Kidney (tissue), 14 donors: ENCODE results near the gene NRXN3. TPM values are rescaled to one million over a fixed set of nuclear protein-coding genes. Genes with fewer than 3 reads are reported as not detected.

Source experiments
- DNase-seq, 5 donors: peaks; one replicate each; pipeline ENCODE4 v3.0.0-alpha.2; 2013 to 2020
- FAIRE-seq: peaks from 2 replicates; lab custom pipeline; 2012; peaks lifted over from hg19 to GRCh38; lab: Jason Lieb, UNC
- H3K27ac ChIP-seq, 2 donors: one replicate each; pipeline ENCODE4 v1.7.0; 2013; ENCODE audit warnings: low read depth in 2 of 2, low read length in 2 of 2, inconsistent platforms in 1 of 2
- H3K27me3 ChIP-seq: one replicate; pipeline ENCODE4 v1.7.1; 2013; ENCODE audit warnings: low read length, inconsistent platforms; ENCODE audit not compliant: control insufficient read depth, insufficient read depth
- H3K36me3 ChIP-seq, 3 donors: one replicate each; pipeline versions ENCODE4 v1.7.0 to v1.7.1; 2013; ENCODE audit warnings: low read length in 3 of 3, control low read depth in 1 of 3, inconsistent platforms in 1 of 3; ENCODE audit not compliant: insufficient read depth in 3 of 3, control insufficient read depth in 2 of 3
- H3K4me1 ChIP-seq, 3 donors: one replicate each; pipeline versions ENCODE4 v1.7.0 to v1.7.1; 2013; ENCODE audit warnings: low read length in 3 of 3, inconsistent platforms in 1 of 3, low read depth in 1 of 3; ENCODE audit not compliant: control insufficient read depth in 2 of 3, insufficient read depth in 2 of 3
- H3K4me3 ChIP-seq, 3 donors: one replicate each; pipeline versions ENCODE4 v1.7.0 to v1.8.1; 2013; ENCODE audit warnings: low read length in 3 of 3, control low read depth in 1 of 3, inconsistent platforms in 1 of 3
- H3K9ac ChIP-seq, 3 donors: one replicate each; pipeline versions ENCODE4 v1.7.0 to v1.7.1; 2013; ENCODE audit warnings: low read length in 3 of 3, control low read depth in 1 of 3, inconsistent platforms in 1 of 3
- H3K9me3 ChIP-seq, 3 donors: one replicate each; pipeline versions ENCODE4 v1.7.0 to v1.7.1; 2013; ENCODE audit warnings: low read length in 3 of 3, control low read depth in 1 of 3, inconsistent platforms in 1 of 3; ENCODE audit not compliant: control insufficient read depth in 2 of 3, insufficient read depth in 1 of 3
- intact Hi-C: fragments of 100-400 bp; cut with DNase I; formaldehyde crosslinking; loops from one replicate; pipeline ENCODE4 v1.11.1; 2022
- polyA plus RNA-seq: library from polyadenylated mRNA; stranded (reverse); fragments of 350-450 nt; fragmentation: Illumina TruSeq; extraction: RNeasy Lipid Tissue Mini Kit (QIAGEN cat#74804); gene quantifications from one replicate; pipeline ENCODE4 v1.2.3, GENCODE V29; 2014; ENCODE audit warnings: low read depth, low replicate concordance; ENCODE audit not compliant: insufficient read depth
- total RNA-seq: library from RNA; stranded (reverse); fragmentation: NEBNext Ultra II Directional; extraction: Animal tissue kit (Norgen Biotek cat#: 25700); gene quantifications from one replicate; pipeline ENCODE4 v1.2.1, GENCODE V29; 2021
- TF ChIP-seq, protein P1 (sequence below): IDR thresholded peaks from 3 replicates; pipeline ENCODE4 v1.5.1; 2012; ENCODE audit warnings: mild to moderate bottlenecking, moderate library complexity, borderline replicate concordance; ENCODE audit not compliant: insufficient read depth; ENCODE audit errors: extremely low read depth
- donor health status: control.
- donor health status: control.
- donor health status: control.
- donor health status: control.
- donor health status: control.
- donor health status: DM: yes; HTN: yes; CAD: no.
- donor health status: Normal renal cell carcinoma (clear cell type).

The NRXN3 gene
- total and polyA plus RNA-seq, 2 donors from 2014 or later: 1.5 to 2.4 TPM

DNA sequence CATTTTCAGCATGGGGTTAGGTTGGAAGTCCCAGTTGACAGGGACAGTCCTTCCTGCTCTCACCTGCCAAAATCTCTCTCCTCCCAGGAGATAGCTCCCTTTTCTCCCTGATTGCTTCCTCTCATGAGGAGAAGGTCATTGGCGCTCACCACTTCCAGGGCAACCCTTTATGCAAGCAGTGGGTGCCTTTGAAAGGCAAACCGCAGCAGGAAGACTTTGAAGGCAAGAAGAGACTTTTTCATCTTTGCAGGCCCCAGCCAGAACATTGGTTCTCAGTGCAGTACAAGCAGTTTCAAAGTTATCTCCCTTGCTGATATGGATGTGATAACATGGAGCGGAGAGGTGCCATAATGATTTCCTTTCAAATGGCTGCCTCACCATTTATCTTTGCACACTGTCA lies 1558.2 kb downstream of the NRXN3 start:
- intact Hi-C loops: no loop called here
- no peaks in the 10 kb centered on the region for H3K9me3 ChIP-seq
- DNase-seq (no peak), FAIRE-seq (no peak)
- no peak overlapping the region for H3K27ac ChIP-seq
- no peaks in the 10 kb centered on the region for H3K4me1 ChIP-seq
- H3K9ac ChIP-seq: no peak overlapping the region
- TF ChIP-seq, protein P1, sequence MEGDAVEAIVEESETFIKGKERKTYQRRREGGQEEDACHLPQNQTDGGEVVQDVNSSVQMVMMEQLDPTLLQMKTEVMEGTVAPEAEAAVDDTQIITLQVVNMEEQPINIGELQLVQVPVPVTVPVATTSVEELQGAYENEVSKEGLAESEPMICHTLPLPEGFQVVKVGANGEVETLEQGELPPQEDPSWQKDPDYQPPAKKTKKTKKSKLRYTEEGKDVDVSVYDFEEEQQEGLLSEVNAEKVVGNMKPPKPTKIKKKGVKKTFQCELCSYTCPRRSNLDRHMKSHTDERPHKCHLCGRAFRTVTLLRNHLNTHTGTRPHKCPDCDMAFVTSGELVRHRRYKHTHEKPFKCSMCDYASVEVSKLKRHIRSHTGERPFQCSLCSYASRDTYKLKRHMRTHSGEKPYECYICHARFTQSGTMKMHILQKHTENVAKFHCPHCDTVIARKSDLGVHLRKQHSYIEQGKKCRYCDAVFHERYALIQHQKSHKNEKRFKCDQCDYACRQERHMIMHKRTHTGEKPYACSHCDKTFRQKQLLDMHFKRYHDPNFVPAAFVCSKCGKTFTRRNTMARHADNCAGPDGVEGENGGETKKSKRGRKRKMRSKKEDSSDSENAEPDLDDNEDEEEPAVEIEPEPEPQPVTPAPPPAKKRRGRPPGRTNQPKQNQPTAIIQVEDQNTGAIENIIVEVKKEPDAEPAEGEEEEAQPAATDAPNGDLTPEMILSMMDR: no peak
- H3K27me3 ChIP-seq: no peaks in the 10 kb centered on the region
- H3K4me3 ChIP-seq: no peak overlapping the region
- H3K36me3 ChIP-seq: no peaks in the 10 kb centered on the region

DNA sequence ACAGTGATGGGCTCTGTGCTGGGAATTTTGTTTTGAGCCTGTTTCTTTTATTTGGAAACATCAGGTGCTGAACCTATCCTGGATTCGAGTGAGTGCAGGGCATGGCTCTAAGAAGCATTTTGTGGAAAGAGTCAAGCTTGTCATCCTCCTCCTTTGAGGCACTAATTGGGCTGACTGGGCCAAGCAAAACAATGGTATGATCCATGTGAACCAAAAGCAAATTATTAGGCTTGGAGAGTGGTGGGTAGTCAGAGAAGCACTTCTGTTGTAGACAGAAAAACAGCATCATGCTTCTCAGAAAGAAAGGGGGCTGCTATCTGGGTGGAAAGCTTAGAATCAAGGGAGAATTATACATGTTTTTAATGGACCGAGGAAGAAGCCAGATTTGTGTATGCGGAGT lies 1559.6 kb downstream of the NRXN3 start:
- FAIRE-seq (no peak), DNase-seq (no peak)
- H3K27ac ChIP-seq: no peak overlapping the region
- no peaks in the 10 kb centered on the region for H3K9me3 ChIP-seq
- H3K4me3 ChIP-seq: no peak overlapping the region
- no peaks in the 10 kb centered on the region for H3K4me1 ChIP-seq
- intact Hi-C loops: no loop called here
- TF ChIP-seq, protein P1: no peak
- H3K36me3 ChIP-seq: no peaks in the 10 kb centered on the region
- no peaks in the 10 kb centered on the region for H3K27me3 ChIP-seq
- no peak overlapping the region for H3K9ac ChIP-seq

DNA sequence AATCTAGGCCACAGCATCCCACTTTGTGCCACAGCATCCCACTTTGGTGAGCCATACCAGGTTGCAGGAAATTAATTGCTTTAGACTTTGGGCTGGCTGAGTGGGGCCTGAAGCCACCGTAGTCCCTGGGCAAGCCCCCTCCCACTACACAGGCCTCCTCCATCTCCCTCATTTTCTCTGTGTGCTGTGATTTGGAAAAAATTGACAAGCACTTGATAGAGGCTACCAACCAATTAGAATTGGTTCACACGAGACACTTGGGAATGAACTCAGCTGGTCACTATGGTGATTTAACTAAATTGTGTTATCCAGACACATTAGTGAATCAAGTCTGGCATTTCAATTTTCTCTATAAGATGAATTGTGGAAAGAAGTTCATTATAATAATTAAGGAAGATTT lies 1560.0 kb downstream of the NRXN3 start:
- TF ChIP-seq, protein P1: no peak
- Histone ChIP-seq H3K27ac (no peak overlapping the region), H3K27me3 (no peaks in the 10 kb centered on the region), H3K9me3 (no peaks in the 10 kb centered on the region), H3K4me3 (no peak overlapping the region), H3K4me1 (no peaks in the 10 kb centered on the region), H3K36me3 (no peaks in the 10 kb centered on the region), H3K9ac (no peak overlapping the region)
- FAIRE-seq (no peak), DNase-seq (no peak)
- intact Hi-C loops: no loop called here

DNA sequence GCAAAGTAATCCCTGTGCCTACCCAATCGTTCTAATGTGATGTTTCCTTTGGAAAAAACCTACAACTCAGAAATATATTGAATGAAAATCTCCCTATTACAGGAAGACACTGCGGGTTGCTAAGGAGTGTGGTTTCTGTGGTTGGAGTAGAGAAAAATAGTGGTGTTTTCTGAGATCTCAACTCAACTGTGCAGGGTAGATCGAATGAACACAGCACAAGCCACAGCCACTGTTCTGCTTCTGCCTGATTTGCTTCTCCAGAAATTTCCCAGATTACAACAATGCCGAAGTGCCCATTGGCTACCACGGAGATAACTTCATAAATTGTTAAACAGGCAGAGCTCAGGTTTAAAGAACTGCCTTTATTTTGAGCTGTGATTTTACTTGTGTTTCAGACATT lies 1560.8 kb downstream of the NRXN3 start:
- FAIRE-seq (no peak), DNase-seq (no peak)
- TF ChIP-seq, protein P1: no peak
- Histone ChIP-seq H3K36me3 (no peaks in the 10 kb centered on the region), H3K4me3 (no peak overlapping the region), H3K27me3 (no peaks in the 10 kb centered on the region), H3K27ac (no peak overlapping the region), H3K9ac (no peak overlapping the region), H3K4me1 (no peaks in the 10 kb centered on the region), H3K9me3 (no peaks in the 10 kb centered on the region)
- intact Hi-C loops: no loop called here
